NCI-H526 (cell line): ENCODE data around the gene GUCY1B1.

ENCODE experiments used
- DNase-seq, 2 experiments: peaks; one replicate each; lab custom pipeline; 2025; lab: John Stamatoyannopoulos, UW

GUCY1B1 gene

GRCh38 chr4:155758481-155759371, at the start of gene GUCY1B1:
Gene GUCY1B1, plus strand, starts transcription at chr4:155759021. Its CDS starts 120 bp downstream, at chr4:155759141.
- DNase-seq = peak in 1 of 2 experiments; percentile 10

- no peak for DNase-seq
Measured at GRCh38 chr4:155709918-155710317, 48.9 kb upstream of the GUCY1B1 start.

- no peak for DNase-seq
Measured at GRCh38 chr4:155711556-155711955, 47.3 kb upstream of the GUCY1B1 start.

- no peak for DNase-seq
Measured at GRCh38 chr4:155712846-155713245, 46.0 kb upstream of the GUCY1B1 start.

GRCh38 chr4:155713911-155714310, 44.9 kb upstream of the GUCY1B1 start:
- DNase-seq = no peak

GRCh38 chr4:155722336-155722735, 36.5 kb upstream of the GUCY1B1 start:
- no peak for DNase-seq

- DNase-seq = no peak
Measured at GRCh38 chr4:155722816-155723499, 35.9 kb upstream of the GUCY1B1 start.

GRCh38 chr4:155724731-155725130, 34.1 kb upstream of the GUCY1B1 start:
- no peak for DNase-seq

GRCh38 chr4:155734065-155734464, 24.8 kb upstream of the GUCY1B1 start:
- peak; percentile 6 to 14 for DNase-seq

- no peak for DNase-seq
Measured at GRCh38 chr4:155734951-155735350, 23.9 kb upstream of the GUCY1B1 start.

- DNase-seq = no peak
Measured at GRCh38 chr4:155735496-155735895, 23.3 kb upstream of the GUCY1B1 start.

GRCh38 chr4:155738548-155738947, 20.3 kb upstream of the GUCY1B1 start:
- no peak for DNase-seq

- DNase-seq = no peak
Measured at GRCh38 chr4:155741546-155741945, 17.3 kb upstream of the GUCY1B1 start.

GRCh38 chr4:155742310-155743015, 16.4 kb upstream of the GUCY1B1 start:
- no peak for DNase-seq

- no peak for DNase-seq
Measured at GRCh38 chr4:155745984-155746383, 12.8 kb upstream of the GUCY1B1 start.

GRCh38 chr4:155748039-155748438, 10.8 kb upstream of the GUCY1B1 start:
- no peak for DNase-seq

GRCh38 chr4:155749041-155749440, 9.8 kb upstream of the GUCY1B1 start:
- DNase-seq = no peak

- DNase-seq = no peak
Measured at GRCh38 chr4:155751569-155751968, 7.3 kb upstream of the GUCY1B1 start.

GRCh38 chr4:155757745-155758265, 1.0 kb upstream of the GUCY1B1 start:
- DNase-seq = no peak

GRCh38 chr4:155759372-155760252, 791 bp downstream of the GUCY1B1 start:
- DNase-seq = no peak

- DNase-seq = no peak
Measured at GRCh38 chr4:155761047-155761446, 2.2 kb downstream of the GUCY1B1 start.
